ENCODE data around the gene LCN10.
"Not testable (repeated sequence)": the region's sequence is repeated elsewhere in the genome, so short reads cannot be mapped to it uniquely, and the experiment has no call there.

Gene LCN10

GRCh38 chr9:136742591-136743391 lies at the start of gene LCN10:
Gene LCN10 (minus strand): TSS chr9:136742940. CDS start chr9:136742903, 37 bp downstream.
- DNase-seq, result no peak

- peak; percentile 73 for DNase-seq
These were observed 49.0 kb upstream of the LCN10 start for GRCh38 chr9:136791516-136792276.

GRCh38 chr9:136790640-136791515 lies 48.1 kb upstream of the LCN10 start, which contains the start of gene TMEM141:
Gene TMEM141 (plus strand): TSS chr9:136791344. CDS start chr9:136791371, 27 bp downstream.
- peak; percentile 100 for DNase-seq

GRCh38 chr9:136789523-136789937 lies 46.8 kb upstream of the LCN10 start:
- no peak for DNase-seq

GRCh38 chr9:136788644-136789522 lies 46.1 kb upstream of the LCN10 start:
- DNase-seq, result not testable (repeated sequence)

GRCh38 chr9:136787690-136788400 lies 45.1 kb upstream of the LCN10 start:
- peak; percentile 80 for DNase-seq

- not testable (repeated sequence) for DNase-seq
These were observed 44.2 kb upstream of the LCN10 start for GRCh38 chr9:136786983-136787382.

- no peak for DNase-seq
These were observed 43.7 kb upstream of the LCN10 start for GRCh38 chr9:136786451-136786850.

GRCh38 chr9:136785565-136786355 lies 43.0 kb upstream of the LCN10 start:
- not testable (repeated sequence) for DNase-seq

- no peak for DNase-seq
These were observed 42.2 kb upstream of the LCN10 start for GRCh38 chr9:136784997-136785361.

- no peak for DNase-seq
These were observed 41.7 kb upstream of the LCN10 start for GRCh38 chr9:136784249-136784996.

GRCh38 chr9:136782452-136782851 lies 39.7 kb upstream of the LCN10 start:
- DNase-seq, result no peak

GRCh38 chr9:136779808-136780207 lies 37.1 kb upstream of the LCN10 start:
- DNase-seq, result no peak

GRCh38 chr9:136777359-136777758 lies 34.6 kb upstream of the LCN10 start:
- no peak for DNase-seq

- DNase-seq, result no peak
These were observed 34.2 kb upstream of the LCN10 start for GRCh38 chr9:136776947-136777346.

- no peak for DNase-seq
These were observed 32.5 kb upstream of the LCN10 start for GRCh38 chr9:136775191-136775590.

GRCh38 chr9:136774416-136775045 lies 31.8 kb upstream of the LCN10 start:
- DNase-seq, result no peak

GRCh38 chr9:136773386-136774044 lies 30.8 kb upstream of the LCN10 start:
- DNase-seq, result peak; percentile 46
